Right lobe of liver (tissue), 4 donors: ENCODE results near the gene IFT74.

ENCODE experiments used
- POLR2A ChIP-seq: fragments of 450-650 bp; IDR thresholded peaks from one replicate; pipeline ENCODE4 v1.6.1; 2017; ENCODE audit warnings: antibody characterized with exemption, mild to moderate bottlenecking
- TF ChIP-seq, protein P1 (sequence below), 4 donors: fragments of 200-600 bp in 3 of 4; fragments of 450-650 bp in 1 of 4; IDR thresholded peaks; one replicate each; pipeline versions ENCODE4 v1.5.1 to v1.8.0; 2016 to 2022; ENCODE audit warnings: antibody characterized with exemption in 4 of 4, mild to moderate bottlenecking in 2 of 4
- donor health status: DM: no; HTN: no; CAD: no.
- donor health status: DM: no; HTN: no; CAD: no.
- donor health status: DM: no; HTN: yes; CAD: no.

DNA sequence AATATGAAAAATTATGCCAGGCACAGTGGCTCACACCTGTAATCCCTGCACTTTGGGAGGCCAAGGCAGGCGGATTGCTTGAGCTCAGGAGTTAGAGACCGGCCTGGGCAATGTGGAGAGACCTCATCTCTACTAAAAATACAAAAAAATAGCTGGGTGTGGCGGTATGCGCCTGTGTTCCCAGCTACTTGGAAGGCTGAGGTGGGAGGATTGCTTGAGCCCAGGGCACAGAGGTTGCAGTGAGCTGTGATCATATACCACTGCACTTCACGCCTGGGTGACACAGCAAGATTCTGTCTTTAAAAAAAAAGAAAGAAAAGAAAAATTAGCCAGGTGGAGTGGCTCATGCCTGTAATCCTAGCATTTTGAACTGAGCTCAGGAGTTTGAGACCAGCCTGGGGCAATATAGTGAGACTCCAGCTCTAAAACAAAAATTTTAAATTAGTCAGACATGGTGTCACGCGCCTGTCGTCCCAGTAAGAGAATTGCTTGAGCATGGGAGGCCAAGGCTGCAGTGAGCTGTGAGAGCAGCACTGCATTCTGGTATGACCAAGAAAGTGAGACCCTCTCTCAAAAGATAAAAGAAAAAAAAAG is 27.2 kb upstream of the IFT74 start:
- TF ChIP-seq, protein P1, sequence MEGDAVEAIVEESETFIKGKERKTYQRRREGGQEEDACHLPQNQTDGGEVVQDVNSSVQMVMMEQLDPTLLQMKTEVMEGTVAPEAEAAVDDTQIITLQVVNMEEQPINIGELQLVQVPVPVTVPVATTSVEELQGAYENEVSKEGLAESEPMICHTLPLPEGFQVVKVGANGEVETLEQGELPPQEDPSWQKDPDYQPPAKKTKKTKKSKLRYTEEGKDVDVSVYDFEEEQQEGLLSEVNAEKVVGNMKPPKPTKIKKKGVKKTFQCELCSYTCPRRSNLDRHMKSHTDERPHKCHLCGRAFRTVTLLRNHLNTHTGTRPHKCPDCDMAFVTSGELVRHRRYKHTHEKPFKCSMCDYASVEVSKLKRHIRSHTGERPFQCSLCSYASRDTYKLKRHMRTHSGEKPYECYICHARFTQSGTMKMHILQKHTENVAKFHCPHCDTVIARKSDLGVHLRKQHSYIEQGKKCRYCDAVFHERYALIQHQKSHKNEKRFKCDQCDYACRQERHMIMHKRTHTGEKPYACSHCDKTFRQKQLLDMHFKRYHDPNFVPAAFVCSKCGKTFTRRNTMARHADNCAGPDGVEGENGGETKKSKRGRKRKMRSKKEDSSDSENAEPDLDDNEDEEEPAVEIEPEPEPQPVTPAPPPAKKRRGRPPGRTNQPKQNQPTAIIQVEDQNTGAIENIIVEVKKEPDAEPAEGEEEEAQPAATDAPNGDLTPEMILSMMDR (IDR thresholded peaks at IDR 0.05) = no peak
- no peak for TF ChIP-seq POLR2A
